ENCODE data around the gene ARMS2. TPM values are rescaled to one million over a fixed set of nuclear protein-coding genes. Genes with fewer than 3 reads are reported as not detected.

The ARMS2 gene
- total RNA-seq, 1 experiment from 2014 or later: not detected

- DNase-seq (ENCODE audit: low read depth, low spot score): no peak
- in situ Hi-C loops (cut with HindIII; ENCODE audit: low pct_unique_long_range_greater_than_20kb, low sequenced_read_pairs): no loop called here
These were observed 30.0 kb downstream of the ARMS2 start for GRCh38 chr10:122484276-122485060.

GRCh38 chr10:122485670-122486069 lies 31.2 kb downstream of the ARMS2 start:
- no peak for DNase-seq (ENCODE audit: low read depth, low spot score)
- in situ Hi-C loops (cut with HindIII; ENCODE audit: low pct_unique_long_range_greater_than_20kb, low sequenced_read_pairs): no loop called here

GRCh38 chr10:122486406-122487080 lies 32.1 kb downstream of the ARMS2 start:
- no peak for DNase-seq (ENCODE audit: low read depth, low spot score)
- in situ Hi-C loops (cut with HindIII; ENCODE audit: low pct_unique_long_range_greater_than_20kb, low sequenced_read_pairs): no loop called here

- DNase-seq (ENCODE audit: low read depth, low spot score): no peak
- in situ Hi-C loops (cut with HindIII; ENCODE audit: low pct_unique_long_range_greater_than_20kb, low sequenced_read_pairs): no loop called here
These were observed 32.8 kb downstream of the ARMS2 start for GRCh38 chr10:122487174-122487765.

- in situ Hi-C loops (cut with HindIII; ENCODE audit: low pct_unique_long_range_greater_than_20kb, low sequenced_read_pairs): no loop called here
- no peak for DNase-seq (ENCODE audit: low read depth, low spot score)
These were observed 35.8 kb downstream of the ARMS2 start for GRCh38 chr10:122490268-122490667.

GRCh38 chr10:122490786-122491680 lies 36.6 kb downstream of the ARMS2 start:
- in situ Hi-C loops (cut with HindIII; ENCODE audit: low pct_unique_long_range_greater_than_20kb, low sequenced_read_pairs): no loop called here
- DNase-seq (ENCODE audit: low read depth, low spot score): no peak

GRCh38 chr10:122492006-122492405 lies 37.6 kb downstream of the ARMS2 start:
- no peak for DNase-seq (ENCODE audit: low read depth, low spot score)
- in situ Hi-C loops (cut with HindIII; ENCODE audit: low pct_unique_long_range_greater_than_20kb, low sequenced_read_pairs): no loop called here

- in situ Hi-C loops (cut with HindIII; ENCODE audit: low pct_unique_long_range_greater_than_20kb, low sequenced_read_pairs): no loop called here
- DNase-seq (ENCODE audit: low read depth, low spot score): no peak
These were observed 38.6 kb downstream of the ARMS2 start for GRCh38 chr10:122492999-122493481.

- in situ Hi-C loops (cut with HindIII; ENCODE audit: low pct_unique_long_range_greater_than_20kb, low sequenced_read_pairs): no loop called here
These were observed 39.3 kb downstream of the ARMS2 start for GRCh38 chr10:122493761-122494160.

GRCh38 chr10:122494173-122494820 lies 39.8 kb downstream of the ARMS2 start:
- in situ Hi-C loops (cut with HindIII; ENCODE audit: low pct_unique_long_range_greater_than_20kb, low sequenced_read_pairs): no loop called here
- DNase-seq (ENCODE audit: low read depth, low spot score): no peak

More at GRCh38 chr10:122493761-122494160, 39.3 kb downstream of the ARMS2 start:
- no peak for DNase-seq (ENCODE audit: low read depth, low spot score)

- in situ Hi-C loops (cut with HindIII; ENCODE audit: low pct_unique_long_range_greater_than_20kb, low sequenced_read_pairs): no loop called here
- DNase-seq (ENCODE audit: low read depth, low spot score): no peak
These were observed 40.4 kb downstream of the ARMS2 start for GRCh38 chr10:122494833-122495232.

- DNase-seq (ENCODE audit: low read depth, low spot score): no peak
- in situ Hi-C loops (cut with HindIII; ENCODE audit: low pct_unique_long_range_greater_than_20kb, low sequenced_read_pairs): no loop called here
These were observed 41.2 kb downstream of the ARMS2 start for GRCh38 chr10:122495406-122496340.

GRCh38 chr10:122497241-122497640 lies 42.8 kb downstream of the ARMS2 start:
- peak; percentile 27 for DNase-seq (ENCODE audit: low read depth, low spot score)
- in situ Hi-C loops (cut with HindIII; ENCODE audit: low pct_unique_long_range_greater_than_20kb, low sequenced_read_pairs): no loop called here

GRCh38 chr10:122498521-122498920 lies 44.1 kb downstream of the ARMS2 start:
- in situ Hi-C loops (cut with HindIII; ENCODE audit: low pct_unique_long_range_greater_than_20kb, low sequenced_read_pairs): no loop called here
- no peak for DNase-seq (ENCODE audit: low read depth, low spot score)

GRCh38 chr10:122499012-122499411 lies 44.6 kb downstream of the ARMS2 start:
- in situ Hi-C loops (cut with HindIII; ENCODE audit: low pct_unique_long_range_greater_than_20kb, low sequenced_read_pairs): no loop called here
- DNase-seq (ENCODE audit: low read depth, low spot score): no peak

- DNase-seq (ENCODE audit: low read depth, low spot score): no peak
- in situ Hi-C loops (cut with HindIII; ENCODE audit: low pct_unique_long_range_greater_than_20kb, low sequenced_read_pairs): no loop called here
These were observed 45.1 kb downstream of the ARMS2 start for GRCh38 chr10:122499491-122499941.
